Esophagus mucosa (tissue), 1 donor: ENCODE results near the gene IL26. TPM values are rescaled to one million over a fixed set of nuclear protein-coding genes. Genes with fewer than 3 reads are reported as not detected.
"Not testable (repeated sequence)": the region's sequence is repeated elsewhere in the genome, so short reads cannot be mapped to it uniquely, and the experiment has no call there.

Source experiments
- ATAC-seq: fragments of 200-7000 bp; cut with Tn5 transposase; one replicate; pipeline ENCODE4 v1.9.1; 2020
- total RNA-seq: library from RNA; stranded (reverse); gene quantifications from one replicate; pipeline ENCODE4 v1.2.4, GENCODE V29; 2023
- donor health status: DM: yes; HTN: yes; CAD: no.

Gene IL26
- total RNA-seq, 1 donor from 2014 or later: not detected

GRCh38 chr12:68190301-68190700 lies 35.3 kb downstream of the IL26 start:
- ATAC-seq: no peak

DNA sequence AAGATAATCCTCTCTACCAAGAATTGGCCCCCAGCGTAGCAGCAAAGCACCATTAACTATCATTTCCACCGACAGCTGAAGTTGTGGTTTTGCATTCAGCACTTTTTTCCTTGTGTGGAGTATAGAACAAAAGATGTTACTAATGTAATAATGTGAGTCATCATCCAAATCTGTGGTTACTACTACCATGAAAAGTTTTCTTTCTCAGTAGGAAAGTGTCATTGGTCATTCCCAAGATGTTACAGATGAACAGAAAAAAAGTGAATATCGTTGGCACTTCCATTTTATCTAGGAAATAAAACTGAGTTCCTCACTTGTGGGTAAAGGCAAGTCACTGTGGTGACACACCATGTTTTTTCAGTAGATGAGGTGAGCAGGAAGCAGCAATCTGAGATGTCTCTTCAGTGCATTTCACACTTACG lies 35.8 kb downstream of the IL26 start:
- ATAC-seq: peak; percentile 72

- no peak for ATAC-seq
Measured at GRCh38 chr12:68185598-68185997, 40.0 kb downstream of the IL26 start.

GRCh38 chr12:68180792-68181744 lies 44.5 kb downstream of the IL26 start:
- ATAC-seq: peak; percentile 75

DNA sequence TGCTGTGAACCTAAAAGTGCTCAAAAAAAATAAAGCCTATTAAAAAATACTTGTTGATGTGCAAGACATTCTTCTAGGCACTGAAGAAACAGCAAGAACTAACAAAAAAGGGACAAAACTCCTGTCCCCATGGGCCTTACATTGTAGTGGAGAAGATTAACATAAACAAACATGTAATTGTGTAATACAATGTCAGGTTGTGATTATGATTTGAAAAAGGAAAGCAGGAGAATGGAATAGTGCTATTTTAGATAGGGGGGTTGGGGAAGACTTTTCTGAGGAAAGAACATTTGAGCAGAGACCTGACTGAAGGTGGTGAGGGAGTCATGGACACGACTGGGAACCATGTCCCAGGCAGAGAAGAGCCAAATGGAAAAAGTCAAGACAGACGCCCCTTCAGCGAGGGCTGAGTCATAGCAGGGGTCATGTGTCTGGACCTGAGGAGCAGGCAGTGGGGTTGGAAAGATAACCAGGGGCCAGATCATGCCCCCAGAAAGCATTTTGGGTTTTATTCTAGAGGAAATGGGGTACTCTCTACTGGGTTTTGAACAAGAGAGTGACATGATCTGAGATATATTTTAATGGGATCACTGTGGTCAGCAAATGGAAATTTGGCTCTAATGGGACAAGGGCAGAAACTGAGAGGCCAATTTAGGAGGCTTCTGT lies 46.7 kb downstream of the IL26 start:
- ATAC-seq: no peak

GRCh38 chr12:68178184-68178583 lies 47.4 kb downstream of the IL26 start:
- no peak for ATAC-seq

GRCh38 chr12:68177562-68177961 lies 48.0 kb downstream of the IL26 start:
- ATAC-seq: no peak

GRCh38 chr12:68176257-68176656 lies 49.4 kb downstream of the IL26 start:
- no peak for ATAC-seq

- peak; percentile 36 for ATAC-seq
Measured at GRCh38 chr12:68175557-68176061, 50.0 kb downstream of the IL26 start.

DNA sequence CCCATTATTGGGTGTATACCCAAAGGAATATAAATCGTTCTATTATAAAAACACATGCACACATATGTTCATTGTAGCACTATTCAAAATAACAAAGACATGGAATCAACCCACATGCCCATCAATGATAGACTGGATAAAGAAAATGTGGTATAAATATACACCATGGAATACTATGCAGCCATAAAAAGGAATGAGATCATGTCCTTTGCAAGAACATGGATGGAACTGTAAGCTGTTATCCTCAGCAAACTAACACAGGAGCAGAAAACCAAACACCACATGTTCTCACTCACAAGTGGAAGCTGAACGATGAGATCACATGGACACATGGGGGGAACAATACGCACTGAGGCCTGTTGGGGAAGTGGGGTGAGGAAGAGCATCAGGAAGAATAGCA lies 50.8 kb downstream of the IL26 start:
- ATAC-seq: not testable (repeated sequence)

- no peak for ATAC-seq
Measured at GRCh38 chr12:68173792-68174191, 51.8 kb downstream of the IL26 start.

GRCh38 chr12:68170726-68171125 lies 54.9 kb downstream of the IL26 start:
- no peak for ATAC-seq

DNA sequence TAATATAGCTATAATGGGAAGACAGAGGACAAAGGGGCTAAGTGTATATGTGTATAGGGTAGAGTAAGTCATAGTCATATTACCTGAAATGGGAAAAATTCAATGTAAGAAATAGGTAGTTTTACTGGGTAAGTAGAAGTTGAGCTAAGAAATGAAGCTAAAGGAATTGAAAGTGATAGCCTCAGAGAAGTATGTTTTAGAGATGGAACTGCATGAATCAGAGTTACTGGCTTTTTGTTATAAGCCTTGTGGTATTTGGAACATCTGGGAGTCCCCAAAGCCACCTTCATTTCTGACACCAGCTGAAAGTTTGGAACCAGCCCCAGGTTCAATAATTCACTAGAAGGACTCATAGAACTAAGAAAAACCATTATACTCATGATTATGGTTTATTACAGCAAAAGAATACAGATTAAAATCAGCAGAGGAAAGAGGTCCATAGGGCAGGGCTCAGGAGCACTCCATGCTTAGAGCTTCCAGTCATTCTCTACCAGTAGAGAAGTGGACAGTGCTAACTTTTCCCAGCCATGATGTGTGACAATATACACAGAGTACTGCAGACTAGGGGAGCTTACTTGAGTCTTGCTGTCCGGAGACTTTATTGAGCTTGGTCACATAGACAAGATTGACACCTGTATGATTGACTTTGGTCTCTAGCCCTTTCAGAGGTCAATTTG lies 56.3 kb downstream of the IL26 start:
- no peak for ATAC-seq

DNA sequence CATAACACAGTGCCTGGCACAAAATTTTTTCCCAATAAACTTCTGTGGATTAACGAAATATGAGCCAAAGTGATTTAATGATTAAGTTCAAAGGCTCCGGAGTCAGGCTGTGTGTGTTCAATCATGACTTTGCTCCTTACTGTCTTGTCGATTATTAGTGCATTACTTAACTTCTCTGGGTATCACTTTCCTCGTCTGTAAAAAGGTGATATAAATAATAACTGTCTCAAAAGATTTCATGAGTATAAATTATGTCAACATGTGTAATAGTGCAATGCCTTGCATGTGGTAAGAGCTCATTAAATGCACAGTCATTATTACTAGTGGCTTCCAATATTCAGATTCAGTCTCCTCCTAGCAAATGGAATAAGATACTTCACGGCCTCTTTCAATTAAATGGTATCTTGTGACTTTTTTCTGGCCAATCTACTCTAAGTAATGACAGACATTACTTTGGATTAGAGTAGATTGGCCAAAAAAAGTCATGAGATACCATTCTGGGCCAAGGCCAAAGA lies 59.2 kb downstream of the IL26 start:
- ATAC-seq: no peak

DNA sequence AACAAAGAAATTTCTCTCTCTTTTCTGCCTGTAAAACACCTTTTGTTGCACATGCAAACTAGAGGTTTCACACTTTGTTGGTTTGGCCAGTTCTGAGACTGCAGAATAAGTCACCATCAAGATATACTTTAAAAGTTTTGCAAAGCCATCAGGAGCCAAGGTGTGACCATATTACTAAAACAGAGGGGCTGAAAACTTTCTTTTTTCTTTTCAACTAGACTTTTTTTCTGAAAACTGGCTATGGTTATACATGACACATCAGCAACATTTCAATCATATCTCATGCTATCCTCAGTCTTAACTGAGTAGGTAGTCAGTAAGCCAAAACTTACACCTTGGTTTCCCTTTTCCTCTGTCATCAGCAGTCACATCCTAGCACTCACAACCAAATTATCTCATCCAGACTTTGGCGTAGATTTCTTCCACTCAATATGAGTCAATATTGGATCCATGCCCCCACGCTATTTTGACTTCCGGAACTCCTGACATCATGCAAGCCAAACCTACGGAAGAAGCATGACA lies 62.0 kb downstream of the IL26 start:
- ATAC-seq: no peak

DNA sequence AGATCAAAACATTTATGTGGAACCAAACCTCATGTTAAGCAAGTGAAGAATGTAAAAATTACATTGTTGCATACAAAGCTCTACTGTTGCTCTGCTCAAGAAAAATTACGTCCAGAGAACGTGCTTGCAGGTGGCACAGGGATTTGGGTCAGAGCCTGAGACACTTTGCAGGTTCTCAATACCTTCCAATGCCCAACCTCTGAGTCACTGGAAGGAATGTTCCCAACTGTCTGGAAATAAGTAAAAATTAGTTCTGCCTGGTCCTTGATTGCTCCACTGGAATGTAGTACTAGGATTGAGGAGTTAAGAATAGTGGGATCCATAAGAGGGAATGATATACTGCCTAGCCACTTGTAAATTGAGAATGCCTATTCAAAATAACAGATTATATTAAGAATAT lies 63.2 kb downstream of the IL26 start:
- no peak for ATAC-seq

GRCh38 chr12:68159681-68160304 lies 65.8 kb downstream of the IL26 start, which contains the start of gene IFNG:
Gene IFNG, minus strand, starts transcription at chr12:68159740. Its CDS starts 125 bp downstream, at chr12:68159615.
- no peak for ATAC-seq

- no peak for ATAC-seq
Measured at GRCh38 chr12:68158432-68158831, 67.2 kb downstream of the IL26 start.

GRCh38 chr12:68157380-68157779 lies 68.2 kb downstream of the IL26 start:
- peak; percentile 53 for ATAC-seq

- no peak for ATAC-seq
Measured at GRCh38 chr12:68156636-68157035, 69.0 kb downstream of the IL26 start.

DNA sequence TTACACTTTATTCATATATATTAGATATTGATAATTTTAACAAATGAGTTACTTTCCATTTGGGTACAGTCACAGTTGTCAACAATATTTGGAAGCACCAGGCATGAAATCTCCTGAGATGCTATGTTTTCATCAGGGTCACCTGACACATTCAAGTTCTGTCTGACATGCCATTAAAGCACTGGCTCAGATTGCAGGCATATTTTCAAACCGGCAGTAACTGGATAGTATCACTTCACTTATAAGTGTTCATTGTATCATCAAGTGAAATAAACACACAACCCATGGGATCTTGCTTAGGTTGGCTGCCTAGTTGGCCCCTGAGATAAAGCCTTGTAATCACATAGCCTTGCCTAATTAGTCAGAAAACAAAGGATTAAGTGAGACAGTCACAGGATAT lies 70.8 kb downstream of the IL26 start:
- ATAC-seq: no peak
